Kidney epithelial cell (primary cell): ENCODE results near the gene DNAH6. TPM values are rescaled to one million over a fixed set of nuclear protein-coding genes. Genes with fewer than 3 reads are reported as not detected.
A peak's percentile ranks its signal among the peaks of the same experiment; 100 is the strongest.

Source experiments
- DNase-seq: peaks from one replicate; pipeline ENCODE4 v3.0.0-alpha.2; 2010; ENCODE audit warnings: low read depth
- H3K27me3 ChIP-seq: 2 replicates; pipeline ENCODE4 v1.6.0; 2011; ENCODE audit warnings: low read length; ENCODE audit not compliant: control insufficient read depth, insufficient read depth
- H3K36me3 ChIP-seq: 2 replicates; pipeline ENCODE4 v1.5.1; 2011; ENCODE audit warnings: low read length; ENCODE audit not compliant: control insufficient read depth, insufficient read depth
- H3K4me3 ChIP-seq: 2 replicates; pipeline ENCODE4 v1.5.1; 2011; ENCODE audit warnings: low read depth, mild to moderate bottlenecking, control low read depth, low read length
- CTCF ChIP-seq: IDR thresholded peaks from 2 replicates; pipeline ENCODE4 v1.5.1; 2011; ENCODE audit warnings: mild to moderate bottlenecking, moderate library complexity, low read length, control low read depth, inconsistent platforms; ENCODE audit not compliant: insufficient read depth, poor library complexity, severe bottlenecking
- total RNA-seq: library from RNA; depleted of rRNA; stranded (reverse); fragments of >200 nt; gene quantifications from 2 replicates; pipeline ENCODE4 v1.2.3, GENCODE V29; 2015

The DNAH6 gene
- total RNA-seq, 1 donor from 2014 or later, result 0.63 TPM

- no peak overlapping the region for H3K4me3 ChIP-seq
- no peaks in the 10 kb centered on the region for H3K36me3 ChIP-seq
- H3K27me3 ChIP-seq, result no peaks in the 10 kb centered on the region
- TF ChIP-seq CTCF, result no peak
- no peak for DNase-seq
Measured at GRCh38 chr2:84639751-84640150, 123.5 kb downstream of the DNAH6 start.

- no peaks in the 10 kb centered on the region for H3K27me3 ChIP-seq
- DNase-seq, result peak; percentile 79
- no peak for TF ChIP-seq CTCF
- H3K36me3 ChIP-seq, result no peaks in the 10 kb centered on the region
- H3K4me3 ChIP-seq, result no peak overlapping the region
Measured at GRCh38 chr2:84640411-84640810, 124.1 kb downstream of the DNAH6 start.

- H3K27me3 ChIP-seq, result no peaks in the 10 kb centered on the region
- no peaks in the 10 kb centered on the region for H3K36me3 ChIP-seq
- DNase-seq, result no peak
- TF ChIP-seq CTCF, result no peak
- no peak overlapping the region for H3K4me3 ChIP-seq
Measured at GRCh38 chr2:84641021-84641420, 124.7 kb downstream of the DNAH6 start.

GRCh38 chr2:84643991-84644390 lies 127.7 kb downstream of the DNAH6 start:
- no peak for TF ChIP-seq CTCF
- H3K36me3 ChIP-seq, result no peaks in the 10 kb centered on the region
- H3K27me3 ChIP-seq, result no peaks in the 10 kb centered on the region
- DNase-seq, result no peak
- H3K4me3 ChIP-seq, result no peak overlapping the region

- TF ChIP-seq CTCF, result no peak
- Histone ChIP-seq H3K36me3 (no peaks in the 10 kb centered on the region), H3K4me3 (no peak overlapping the region), H3K27me3 (no peaks in the 10 kb centered on the region)
- peak; percentile 31 for DNase-seq
Measured at GRCh38 chr2:84646514-84646913, 130.2 kb downstream of the DNAH6 start.

- DNase-seq, result no peak
Measured at GRCh38 chr2:84647267-84647666, 131.0 kb downstream of the DNAH6 start.

More at GRCh38 chr2:84647267-84647666, 131.0 kb downstream of the DNAH6 start:
- no peak for TF ChIP-seq CTCF
- Histone ChIP-seq H3K36me3 (no peaks in the 10 kb centered on the region), H3K27me3 (no peaks in the 10 kb centered on the region), H3K4me3 (no peak overlapping the region)
